Urothelium cell line (cell line): ENCODE measurements around the gene CEP57L1.
"Not testable (repeated sequence)": the region's sequence is repeated elsewhere in the genome, so short reads cannot be mapped to it uniquely, and the experiment has no call there.

ENCODE experiments used
- DNase-seq: peaks from one replicate; pipeline ENCODE4 v3.0.0; 2011; ENCODE audit warnings: low spot score, mixed read lengths
- FAIRE-seq: peaks from 2 replicates; lab custom pipeline; 2011; peaks lifted over from hg19 to GRCh38; lab: Jason Lieb, UNC

The CEP57L1 gene

GRCh38 chr6:109104512-109104911 lies 9.2 kb downstream of the CEP57L1 start:
- FAIRE-seq, result no peak

GRCh38 chr6:109105681-109106080 lies 10.4 kb downstream of the CEP57L1 start:
- FAIRE-seq (no peak), DNase-seq (no peak)

More at GRCh38 chr6:109104512-109104911, 9.2 kb downstream of the CEP57L1 start:
- DNase-seq, result no peak

- FAIRE-seq, DNase-seq: not testable (repeated sequence)
Observed at GRCh38 chr6:109109663-109110062, 14.4 kb downstream of the CEP57L1 start.

DNA sequence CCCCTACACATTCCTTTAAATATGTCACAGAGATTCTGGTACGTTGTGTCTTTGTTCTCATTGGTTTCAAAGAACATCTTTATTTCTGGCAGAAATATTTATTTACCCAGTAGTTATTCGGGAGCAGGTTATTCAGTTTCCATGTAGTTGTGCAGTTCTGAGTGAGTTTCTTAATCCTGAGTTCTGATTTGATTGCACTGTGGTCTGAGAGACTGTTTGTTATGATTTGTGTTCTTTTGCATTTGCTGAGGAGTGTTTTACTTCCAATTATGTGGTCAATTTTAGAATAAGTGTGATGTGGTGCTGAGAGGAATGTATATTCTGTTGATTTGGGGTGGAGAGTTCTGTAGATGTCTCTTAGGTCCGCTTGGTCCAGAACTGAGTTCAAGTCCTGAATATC lies 17.4 kb downstream of the CEP57L1 start:
- DNase-seq, FAIRE-seq: not testable (repeated sequence)

- DNase-seq, result no peak
Observed at GRCh38 chr6:109117346-109118035, 22.2 kb downstream of the CEP57L1 start.

GRCh38 chr6:109118337-109118736 lies 23.0 kb downstream of the CEP57L1 start:
- DNase-seq (no peak), FAIRE-seq (no peak)

More at GRCh38 chr6:109117346-109118035, 22.2 kb downstream of the CEP57L1 start:
- no peak for FAIRE-seq

DNA sequence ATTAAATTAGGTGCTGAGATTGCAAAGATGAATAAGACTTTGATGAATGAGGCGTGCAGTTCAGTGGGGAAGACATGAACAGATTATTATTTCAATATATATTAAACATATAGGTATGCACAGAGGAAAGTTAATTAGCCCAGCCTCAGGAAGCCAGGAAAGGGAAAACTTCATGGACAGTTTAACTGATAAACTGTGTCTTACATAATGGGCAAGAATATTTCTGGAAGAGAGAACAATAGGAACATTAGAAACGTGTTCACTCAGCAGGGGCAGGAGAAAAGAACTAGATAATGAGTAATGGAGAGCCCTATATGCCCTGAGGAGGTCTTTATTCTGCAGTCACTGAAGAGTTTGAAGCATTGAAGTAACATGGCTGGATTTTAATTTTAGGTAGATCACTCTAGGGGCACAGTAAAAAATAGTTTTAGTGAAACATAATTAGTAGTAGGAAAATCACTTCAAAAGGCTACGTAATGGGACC lies 23.6 kb downstream of the CEP57L1 start:
- no peak for FAIRE-seq
- no peak for DNase-seq

DNA sequence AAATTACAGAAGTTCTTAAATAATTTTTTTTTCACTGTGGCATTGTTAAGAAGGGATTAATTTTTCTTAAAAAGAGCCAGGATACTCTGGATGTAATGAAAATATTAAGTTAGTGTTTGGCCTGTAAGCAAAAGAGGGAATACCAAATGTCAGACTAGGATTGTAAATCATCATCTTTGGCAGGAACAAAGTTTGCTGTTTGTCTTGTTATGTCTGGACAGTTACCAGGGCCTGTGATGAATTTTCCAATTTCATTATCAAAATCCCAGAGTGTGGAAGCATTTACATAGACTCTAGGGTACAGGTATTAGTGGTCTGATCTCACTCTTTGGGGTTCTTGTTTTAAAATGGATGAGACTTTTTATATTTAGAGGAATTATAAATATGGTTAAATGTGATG lies 26.1 kb downstream of the CEP57L1 start:
- DNase-seq (no peak), FAIRE-seq (no peak)

GRCh38 chr6:109124219-109124618 lies 28.9 kb downstream of the CEP57L1 start:
- no peak for FAIRE-seq
- DNase-seq, result no peak

- DNase-seq (no peak), FAIRE-seq (no peak)
Observed at GRCh38 chr6:109125504-109125903, 30.2 kb downstream of the CEP57L1 start.

- no peak for FAIRE-seq
Observed at GRCh38 chr6:109130065-109130464, 34.8 kb downstream of the CEP57L1 start.

GRCh38 chr6:109135600-109135999 lies 40.3 kb downstream of the CEP57L1 start:
- not testable (repeated sequence) for DNase-seq, FAIRE-seq

More at GRCh38 chr6:109130065-109130464, 34.8 kb downstream of the CEP57L1 start:
- DNase-seq, result no peak

GRCh38 chr6:109136039-109136438 lies 40.7 kb downstream of the CEP57L1 start:
- not testable (repeated sequence) for DNase-seq, FAIRE-seq

DNA sequence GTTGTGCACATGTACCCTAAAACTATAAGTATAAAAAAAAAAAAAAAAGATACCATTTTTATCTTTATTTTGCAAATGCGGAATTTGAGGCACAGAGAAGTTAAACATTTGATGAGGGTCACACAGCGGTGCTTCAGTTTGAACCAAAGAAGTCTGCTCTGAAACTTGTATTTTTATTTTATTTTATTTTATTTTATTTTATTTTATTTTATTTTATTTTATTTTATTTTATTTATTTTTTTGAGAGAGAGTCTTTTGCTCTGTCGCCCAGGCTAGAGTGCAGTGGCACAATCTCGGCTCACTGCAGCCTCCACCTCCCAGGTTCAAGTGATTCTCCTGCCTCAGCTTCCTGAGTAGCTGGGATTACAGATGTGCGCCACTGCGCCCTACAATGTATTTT lies 41.2 kb downstream of the CEP57L1 start:
- FAIRE-seq, DNase-seq: not testable (repeated sequence)

- no peak for FAIRE-seq
- no peak for DNase-seq
Observed at GRCh38 chr6:109139109-109139508, 43.8 kb downstream of the CEP57L1 start.

DNA sequence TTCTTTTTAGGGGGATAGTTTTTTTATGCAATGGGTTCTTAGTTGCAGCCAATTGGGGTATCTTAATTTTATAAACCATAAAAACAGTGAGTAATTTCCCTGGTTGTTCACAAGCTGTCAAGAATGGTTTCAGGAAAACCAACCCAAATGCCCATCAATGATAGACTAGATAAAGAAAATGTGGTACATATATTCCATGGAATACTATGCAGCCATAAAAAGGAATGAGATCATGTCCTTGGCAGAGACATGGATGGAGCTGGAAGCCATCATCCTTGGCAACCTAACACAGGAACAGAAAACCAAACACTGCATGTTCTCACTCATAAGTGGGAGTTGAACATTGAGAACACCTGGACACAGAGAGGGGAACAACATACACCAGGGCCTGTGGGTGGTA lies 46.8 kb downstream of the CEP57L1 start:
- FAIRE-seq, DNase-seq: not testable (repeated sequence)

- DNase-seq (no peak), FAIRE-seq (no peak)
Observed at GRCh38 chr6:109143191-109143590, 47.9 kb downstream of the CEP57L1 start.

DNA sequence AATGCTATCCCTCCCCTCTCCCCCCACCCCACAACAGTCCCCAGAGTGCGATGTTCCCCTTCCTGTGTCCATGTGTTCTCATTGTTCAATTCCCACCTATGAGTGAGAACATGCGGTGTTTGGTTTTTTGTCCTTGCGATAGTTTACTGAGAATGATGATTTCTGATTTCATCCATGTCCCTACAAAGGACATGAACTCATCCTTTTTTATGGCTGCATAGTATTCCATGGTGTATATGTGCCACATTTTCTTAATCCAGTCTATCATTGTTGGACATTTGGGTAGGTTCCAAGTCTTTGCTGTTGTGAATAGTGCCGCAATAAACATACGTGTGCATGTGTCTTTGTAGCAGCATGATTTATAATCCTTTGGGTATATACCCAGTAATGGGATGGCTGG lies 52.9 kb downstream of the CEP57L1 start:
- FAIRE-seq, DNase-seq: not testable (repeated sequence)

DNA sequence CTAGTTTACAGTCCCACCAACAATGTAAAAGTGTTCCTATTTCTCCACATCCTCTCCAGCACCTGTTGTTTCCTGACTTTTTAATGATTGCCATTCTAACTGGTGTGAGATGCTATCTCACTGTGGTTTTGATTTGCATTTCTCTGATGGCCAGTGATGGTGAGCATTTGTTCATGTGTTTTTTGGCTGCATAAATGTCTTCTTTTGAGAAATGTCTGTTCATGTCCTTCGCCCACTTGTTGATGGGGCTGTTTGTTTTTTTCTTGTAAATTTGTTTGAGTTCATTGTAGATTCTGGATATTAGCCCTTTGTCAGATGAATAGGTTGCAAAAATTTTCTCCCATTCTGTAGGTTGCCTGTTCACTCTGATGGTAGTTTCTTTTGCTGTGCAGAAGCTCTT lies 53.4 kb downstream of the CEP57L1 start:
- DNase-seq, FAIRE-seq: not testable (repeated sequence)

DNA sequence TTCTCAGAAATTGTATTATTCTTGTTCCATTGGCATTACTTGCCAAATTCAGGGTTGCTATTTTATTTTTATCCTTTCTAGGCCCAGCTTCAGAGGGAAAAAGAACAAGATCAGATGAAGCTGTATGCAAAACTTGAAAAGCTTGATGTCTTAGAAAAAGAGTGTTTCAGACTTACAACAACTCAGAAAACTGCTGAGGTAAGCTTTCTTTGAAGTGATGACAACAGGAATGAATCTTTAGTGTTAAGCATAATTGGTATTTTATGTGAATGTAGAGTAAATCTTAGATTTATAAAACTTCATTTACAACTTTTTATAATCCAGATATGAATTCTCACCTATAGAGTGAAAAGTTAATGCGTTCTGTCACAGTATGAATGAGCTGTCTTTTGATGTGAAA lies 58.4 kb downstream of the CEP57L1 start:
- FAIRE-seq, result no peak

DNA sequence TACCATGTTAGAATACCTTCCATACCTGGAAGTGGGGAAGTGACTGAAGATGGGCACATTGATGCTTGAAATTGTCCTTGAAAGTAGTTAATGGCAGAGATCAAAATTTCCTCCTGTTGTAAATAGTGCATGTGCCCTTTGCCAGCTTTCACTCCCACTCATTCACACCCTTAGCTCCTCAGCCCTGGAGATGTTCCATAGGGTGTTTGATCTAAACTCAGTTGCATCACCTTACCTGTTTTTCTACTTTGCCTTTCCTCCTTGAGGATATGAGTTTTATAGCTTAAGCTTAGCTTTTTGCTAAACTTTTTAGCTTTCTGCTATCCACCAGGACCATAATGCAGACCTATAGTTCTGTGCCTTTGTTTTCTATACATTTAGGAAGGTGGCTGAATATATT lies 69.0 kb downstream of the CEP57L1 start:
- no peak for FAIRE-seq
- DNase-seq, result no peak

More for the DNA sequence above, 58.4 kb downstream of the CEP57L1 start:
- DNase-seq, result no peak

DNA sequence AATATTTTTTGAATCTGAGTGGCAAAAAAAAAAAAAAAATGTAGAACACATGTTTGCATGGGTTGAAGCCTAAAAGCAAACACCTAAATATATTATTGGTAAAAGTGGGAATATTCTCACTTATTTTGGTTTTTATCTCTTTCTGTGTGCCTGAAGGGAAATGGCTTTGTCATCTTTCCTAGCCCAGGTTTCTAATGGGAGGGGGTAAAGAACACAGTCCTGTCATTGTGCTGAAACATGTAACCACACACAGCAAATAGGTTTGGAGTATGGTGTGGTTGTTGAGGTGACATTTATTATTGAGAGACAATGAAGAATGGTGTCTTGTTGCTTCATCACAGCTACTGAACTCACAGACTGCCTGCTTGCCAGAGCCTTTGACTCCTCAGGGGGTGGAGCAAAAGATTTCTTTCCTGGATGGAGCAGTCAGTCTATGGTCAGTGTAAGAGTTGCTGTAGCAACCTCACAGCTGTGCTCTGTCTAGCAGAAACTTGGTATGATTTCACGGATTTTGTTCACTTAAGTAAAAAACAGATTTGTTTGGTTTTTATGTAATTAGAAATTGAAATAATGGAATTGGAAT lies 70.2 kb downstream of the CEP57L1 start:
- FAIRE-seq (no peak), DNase-seq (no peak)
